Measurements from ENCODE around the gene CFLAR.
A peak's percentile ranks its signal among the peaks of the same experiment; 100 is the strongest.
"Not testable (repeated sequence)": the region's sequence is repeated elsewhere in the genome, so short reads cannot be mapped to it uniquely, and the experiment has no call there.

CFLAR gene

DNA sequence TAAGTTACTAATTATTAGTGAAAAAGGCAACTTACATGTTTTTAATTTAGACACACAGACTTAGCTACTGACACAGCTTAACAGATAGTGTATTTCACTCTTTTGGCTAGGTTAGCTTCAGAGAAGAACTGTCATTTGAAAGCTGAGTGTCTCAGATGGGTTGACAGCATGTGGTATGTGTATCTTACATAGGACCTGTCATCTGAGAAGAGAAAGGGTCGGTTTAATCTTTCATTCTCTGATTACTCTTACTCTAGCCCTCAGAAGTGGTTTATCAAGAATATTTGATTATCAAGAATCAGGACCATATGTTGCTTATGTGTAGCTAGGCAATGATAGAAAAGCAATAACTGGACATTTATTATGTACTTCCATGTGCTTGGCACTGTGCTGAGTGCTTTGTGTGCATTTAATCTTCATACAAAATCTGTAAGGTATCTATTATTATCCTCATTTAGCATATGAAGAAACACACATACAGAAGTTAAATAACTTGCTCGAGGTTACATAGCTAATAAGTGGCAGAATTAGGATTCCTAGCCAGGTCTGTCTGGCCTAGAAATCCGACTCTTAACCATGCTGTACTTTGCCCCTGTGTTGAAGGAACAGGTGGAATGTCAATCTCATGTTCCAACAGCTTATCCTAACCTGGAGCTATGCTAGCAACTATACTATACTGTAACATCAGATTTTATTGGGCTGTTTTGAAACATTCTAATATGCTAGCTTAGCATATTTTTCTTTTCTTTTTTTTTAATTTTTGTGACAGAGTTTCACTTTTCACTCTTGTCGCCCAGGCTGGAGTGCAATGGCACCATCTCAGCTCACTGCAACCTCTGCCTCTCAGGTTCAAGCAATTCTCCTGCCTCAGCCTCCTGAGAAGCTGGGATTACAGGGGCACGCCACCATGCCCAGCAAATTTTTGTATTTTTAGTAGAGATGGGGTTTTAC lies 28.4 kb downstream of the CFLAR start:
- TF ChIP-seq, protein P1, sequence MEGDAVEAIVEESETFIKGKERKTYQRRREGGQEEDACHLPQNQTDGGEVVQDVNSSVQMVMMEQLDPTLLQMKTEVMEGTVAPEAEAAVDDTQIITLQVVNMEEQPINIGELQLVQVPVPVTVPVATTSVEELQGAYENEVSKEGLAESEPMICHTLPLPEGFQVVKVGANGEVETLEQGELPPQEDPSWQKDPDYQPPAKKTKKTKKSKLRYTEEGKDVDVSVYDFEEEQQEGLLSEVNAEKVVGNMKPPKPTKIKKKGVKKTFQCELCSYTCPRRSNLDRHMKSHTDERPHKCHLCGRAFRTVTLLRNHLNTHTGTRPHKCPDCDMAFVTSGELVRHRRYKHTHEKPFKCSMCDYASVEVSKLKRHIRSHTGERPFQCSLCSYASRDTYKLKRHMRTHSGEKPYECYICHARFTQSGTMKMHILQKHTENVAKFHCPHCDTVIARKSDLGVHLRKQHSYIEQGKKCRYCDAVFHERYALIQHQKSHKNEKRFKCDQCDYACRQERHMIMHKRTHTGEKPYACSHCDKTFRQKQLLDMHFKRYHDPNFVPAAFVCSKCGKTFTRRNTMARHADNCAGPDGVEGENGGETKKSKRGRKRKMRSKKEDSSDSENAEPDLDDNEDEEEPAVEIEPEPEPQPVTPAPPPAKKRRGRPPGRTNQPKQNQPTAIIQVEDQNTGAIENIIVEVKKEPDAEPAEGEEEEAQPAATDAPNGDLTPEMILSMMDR (conservative IDR thresholded peaks at IDR 0.05): no peak

DNA sequence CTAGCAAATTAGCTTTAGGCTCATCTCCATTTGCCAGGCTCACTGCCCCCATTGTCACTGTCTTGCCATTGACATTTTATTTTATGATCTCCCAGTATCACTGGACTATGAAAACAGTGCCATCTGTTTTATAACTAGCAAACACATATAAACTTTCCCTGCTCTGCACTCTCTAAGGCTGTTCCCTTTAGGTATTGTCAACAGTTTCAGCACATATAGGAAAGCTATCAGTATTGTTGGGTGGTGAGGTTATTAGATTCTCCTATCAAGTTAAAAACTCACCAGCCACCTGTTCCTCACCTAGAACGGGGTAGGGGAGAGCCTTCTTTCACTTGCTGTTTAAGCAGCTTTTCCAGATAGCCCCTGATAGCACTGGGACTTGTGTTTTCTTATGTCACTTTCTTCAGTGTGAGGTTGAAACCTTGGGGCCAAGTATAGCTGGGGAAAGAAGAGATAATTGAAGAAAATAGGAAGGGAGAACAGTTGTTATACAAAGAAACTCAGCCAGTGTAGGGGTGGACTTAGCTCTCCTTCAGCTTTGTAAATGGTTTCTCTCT lies 32.5 kb downstream of the CFLAR start:
- peak overlapping the region; percentile 13; the same call in 1 of the 2 replicates for H3K27ac ChIP-seq
- TF ChIP-seq, protein P1 (conservative IDR thresholded peaks at IDR 0.05): no peak

More for the DNA sequence above, 28.4 kb downstream of the CFLAR start:
- no peak overlapping the region for H3K27ac ChIP-seq

DNA sequence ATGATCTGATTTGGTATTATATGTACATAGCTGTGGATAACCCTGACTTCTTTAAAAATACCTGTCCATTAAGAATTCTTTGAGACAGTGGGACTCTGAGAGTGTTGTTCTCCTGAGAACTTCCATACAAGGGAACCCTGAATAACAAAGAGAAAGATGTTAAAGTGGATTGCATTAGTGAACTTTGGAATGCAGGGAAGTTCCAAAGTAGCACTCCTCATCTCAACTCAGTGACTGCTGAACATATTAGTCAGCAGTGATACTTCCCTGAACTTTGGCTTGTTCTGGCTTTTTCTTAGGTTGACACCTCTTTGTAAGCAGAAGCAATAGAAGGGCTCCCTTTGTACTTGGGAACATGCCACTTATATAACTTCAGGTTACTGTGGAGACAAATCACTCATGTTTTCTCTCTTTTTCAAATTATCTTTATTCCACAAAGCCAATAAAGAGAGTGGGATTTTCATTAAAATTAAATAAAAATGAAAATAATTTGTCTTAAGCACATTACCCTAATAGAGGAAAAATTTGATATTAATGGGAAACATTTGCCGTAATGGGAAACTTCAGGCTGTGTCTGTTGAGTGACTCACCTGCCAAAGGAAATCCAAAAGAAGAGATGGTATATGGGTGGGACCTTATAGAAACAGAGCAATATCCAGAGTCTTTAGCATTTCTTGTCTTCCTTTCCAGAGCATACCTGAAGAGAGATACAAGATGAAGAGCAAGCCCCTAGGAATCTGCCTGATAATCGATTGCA lies 33.3 kb downstream of the CFLAR start:
- no peak overlapping the region for H3K27ac ChIP-seq
- TF ChIP-seq, protein P1 (conservative IDR thresholded peaks at IDR 0.05): no peak

DNA sequence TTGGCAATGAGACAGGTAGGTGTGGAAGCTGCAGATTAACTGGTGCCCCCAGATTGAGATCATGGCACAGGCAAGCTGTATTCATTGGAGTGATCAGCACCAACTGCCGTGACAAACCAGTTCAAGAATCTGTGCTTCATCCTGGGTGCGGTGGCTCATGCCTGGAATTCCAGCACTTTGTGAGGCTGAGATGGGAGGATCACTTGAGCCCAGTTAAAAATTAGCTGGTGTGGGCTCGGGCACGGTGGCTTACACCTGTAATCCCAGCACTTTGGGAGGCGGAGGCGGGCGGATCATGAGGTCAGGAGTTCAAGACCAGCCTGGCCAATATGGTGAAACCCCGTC lies 33.8 kb downstream of the CFLAR start:
- H3K27ac ChIP-seq: not testable (repeated sequence)

DNA sequence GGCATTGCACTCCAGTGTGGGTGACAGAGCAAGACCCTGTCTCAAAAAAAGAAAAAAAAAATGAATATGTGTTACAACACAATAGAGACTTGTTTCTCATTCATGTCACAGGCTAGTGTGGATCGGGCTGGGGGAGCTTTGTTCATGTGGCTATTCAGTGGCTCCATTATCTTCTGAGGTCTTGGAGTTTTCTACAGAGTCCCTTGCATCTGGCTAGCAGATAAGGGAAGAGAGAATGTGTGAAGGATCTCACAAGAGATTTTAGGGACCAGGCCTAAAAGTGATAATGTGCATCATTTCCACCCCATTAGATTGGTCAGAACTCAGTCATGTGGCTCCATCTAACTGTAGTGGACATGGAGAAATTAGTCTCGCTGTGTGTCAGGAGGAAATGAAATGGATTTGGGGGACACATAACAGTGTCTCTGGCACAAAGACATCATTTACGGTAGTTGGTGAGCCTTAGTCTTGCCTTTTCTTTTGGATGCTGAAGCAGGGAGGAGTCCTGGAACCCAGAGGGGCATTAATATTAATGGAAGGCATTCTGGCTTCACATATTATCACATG lies 34.6 kb downstream of the CFLAR start:
- TF ChIP-seq, protein P1 (conservative IDR thresholded peaks at IDR 0.05): no peak
- no peak overlapping the region for H3K27ac ChIP-seq

DNA sequence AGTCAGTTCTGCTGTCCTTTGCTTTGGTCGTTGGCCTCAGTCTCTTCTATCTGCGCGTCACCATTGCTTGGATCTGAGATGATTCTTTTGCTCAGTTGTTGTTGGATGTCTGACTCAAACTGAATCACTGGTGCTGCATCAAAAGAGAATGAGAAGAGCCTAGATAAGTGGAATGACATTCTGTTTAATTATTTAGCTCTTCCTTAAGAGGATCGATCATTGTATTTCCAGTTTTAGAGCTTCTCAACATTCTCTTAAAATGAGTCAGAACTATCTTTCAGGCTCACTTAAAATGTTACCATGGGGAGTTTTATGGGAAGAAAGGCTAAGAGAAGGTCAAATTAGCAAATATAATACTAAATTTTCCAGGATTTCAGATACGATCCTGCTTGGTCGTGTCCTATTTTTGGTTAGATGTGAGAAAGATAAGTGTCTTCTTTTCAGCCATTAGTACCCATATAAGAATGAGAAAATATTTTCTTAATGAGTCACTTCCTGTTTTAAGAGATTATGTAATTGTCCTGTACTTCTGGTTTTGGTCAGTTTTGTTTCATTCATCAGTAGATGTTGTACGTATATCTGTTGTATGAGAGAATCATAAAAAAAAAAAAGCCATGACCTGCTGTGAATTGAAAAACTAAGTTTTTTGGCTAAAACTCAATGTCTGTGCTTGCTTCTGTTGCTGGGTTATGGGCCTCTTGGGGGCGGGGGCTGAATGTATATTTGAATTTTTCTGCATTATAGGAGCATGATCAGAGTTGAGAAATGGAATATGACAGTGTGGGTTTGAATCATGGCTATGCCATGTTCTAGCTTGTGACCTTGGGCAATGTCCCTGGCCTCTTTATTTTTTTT lies 35.4 kb downstream of the CFLAR start:
- TF ChIP-seq, protein P1 (conservative IDR thresholded peaks at IDR 0.05): no peak
- H3K27ac ChIP-seq: no peak overlapping the region

DNA sequence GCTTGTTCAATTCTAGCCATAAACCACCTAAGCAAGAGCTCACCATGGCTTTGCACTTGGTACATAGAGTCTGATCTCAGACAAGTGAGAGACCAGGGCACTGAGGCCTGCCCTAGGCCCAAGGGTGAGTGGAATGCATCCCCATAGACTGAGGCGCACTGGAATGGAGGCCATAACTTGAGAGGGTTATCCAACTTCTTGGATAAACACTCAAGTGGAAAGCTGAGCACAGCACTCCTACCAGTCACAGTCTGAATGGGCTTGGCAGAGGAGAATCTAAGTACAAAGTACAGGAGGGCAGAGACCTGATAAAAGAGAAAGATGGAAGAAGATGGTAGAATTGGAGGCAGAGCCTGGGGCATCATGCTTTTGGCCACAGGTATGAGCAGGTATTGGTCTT lies 36.6 kb downstream of the CFLAR start:
- H3K27ac ChIP-seq: no peak overlapping the region
- TF ChIP-seq, protein P1 (conservative IDR thresholded peaks at IDR 0.05): no peak
